PC-3 (cell line): ENCODE data around the gene DAAM2. TPM values are rescaled to one million over a fixed set of nuclear protein-coding genes. Genes with fewer than 3 reads are reported as not detected.

Experiments
- ATAC-seq: fragments of 200-7000 bp; cut with Tn5 transposase; 2 replicates; pipeline ENCODE4 v1.9.1; 2020; ENCODE audit warnings: mild to moderate bottlenecking, moderate library complexity
- BruUV-seq: library from RNA; stranded (reverse); fragments of 400-500 nt; replicated peaks from 2 replicates; lab custom pipeline; 2021; lab: Mats Ljungman, UMichigan
- CTCF ChIA-PET: fragments of 300-600 bp; sonication (Branson Sonifier 250); formaldehyde crosslinking; loops from one replicate; lab custom pipeline; 2022; ENCODE audit warnings: antibody characterized with exemption; lab: Charles Lee
- POLR2A ChIA-PET: fragments of 300-600 bp; sonication (Branson Sonifier 250); formaldehyde crosslinking; loops from one replicate; lab custom pipeline; 2022; ENCODE audit warnings: antibody characterized with exemption; ENCODE audit not compliant: unreplicated experiment; lab: Charles Lee
- DNase-seq: peaks from one replicate; pipeline ENCODE4 v3.0.0-alpha.2; 2015
- H2AFZ ChIP-seq: fragments of 300-600 bp; sonication (generic); 2 replicates; pipeline ENCODE4 v1.6.0; 2016; ENCODE audit warnings: antibody characterized with exemption, low read length
- H3F3A ChIP-seq: fragments of 300-600 bp; sonication (generic); one replicate; pipeline ENCODE4 v1.6.0; 2017; ENCODE audit warnings: antibody characterized with exemption, low read length, control low read depth, mild to moderate bottlenecking; ENCODE audit not compliant: unreplicated experiment
- H3K27ac ChIP-seq: fragments of 300-600 bp; sonication (generic); 2 replicates; pipeline ENCODE4 v1.5.1; 2016; ENCODE audit warnings: mild to moderate bottlenecking, low read length
- H3K27me3 ChIP-seq: fragments of 300-600 bp; sonication (generic); 2 replicates; pipeline ENCODE4 v1.6.1; 2016; ENCODE audit warnings: low read length, mixed read lengths
- H3K36me3 ChIP-seq: fragments of 300-600 bp; sonication (generic); 2 replicates; pipeline ENCODE4 v1.6.1; 2016; ENCODE audit warnings: low read depth, mixed run types, low read length, mixed read lengths
- H3K4me1 ChIP-seq: fragments of 300-600 bp; sonication (generic); 2 replicates; pipeline ENCODE4 v1.5.1; 2016; ENCODE audit warnings: low read length; ENCODE audit not compliant: insufficient read depth
- H3K4me2 ChIP-seq: fragments of 300-600 bp; sonication (generic); 2 replicates; pipeline ENCODE4 v1.6.0; 2016; ENCODE audit warnings: low read length
- H3K4me3 ChIP-seq: fragments of 300-600 bp; sonication (generic); 2 replicates; pipeline ENCODE4 v1.5.1; 2016; ENCODE audit warnings: mild to moderate bottlenecking, low read length, mixed read lengths
- H3K79me2 ChIP-seq: fragments of 300-600 bp; sonication (generic); 2 replicates; pipeline ENCODE4 v1.6.1; 2017; ENCODE audit warnings: low read length, mixed read lengths
- H3K9ac ChIP-seq: fragments of 300-600 bp; sonication (generic); 2 replicates; pipeline ENCODE4 v1.6.0; 2016; ENCODE audit warnings: mild to moderate bottlenecking, low read length
- H3K9me2 ChIP-seq: fragments of 300-600 bp; sonication (generic); replicated peaks from 2 replicates; pipeline ENCODE4 v1.6.1; 2016; ENCODE audit warnings: mixed run types, low read length, mixed read lengths
- H3K9me3 ChIP-seq: fragments of 300-600 bp; sonication (generic); 2 replicates; pipeline ENCODE4 v1.6.1; 2016; ENCODE audit warnings: low read length, mixed read lengths
- H4K20me1 ChIP-seq: fragments of 300-600 bp; sonication (generic); 2 replicates; pipeline ENCODE4 v1.6.1; 2016; ENCODE audit warnings: low read length, mixed read lengths
- CTCF ChIP-seq: fragments of 300-600 bp; sonication (generic); conservative IDR thresholded peaks from 2 replicates; pipeline ENCODE4 v1.5.1; 2017; ENCODE audit warnings: antibody characterized with exemption, low read depth, mild to moderate bottlenecking, low read length
- EZH2 ChIP-seq: fragments of 300-600 bp; sonication (generic); IDR thresholded peaks from one replicate; pipeline ENCODE4 v1.6.1; 2017; ENCODE audit warnings: antibody characterized with exemption, mild to moderate bottlenecking, low read length; ENCODE audit not compliant: unreplicated experiment
- EZH2phosphoT487 ChIP-seq: fragments of 300-600 bp; sonication (generic); IDR thresholded peaks from 2 replicates; pipeline ENCODE4 v1.6.1; 2018; ENCODE audit warnings: mild to moderate bottlenecking, antibody characterized with exemption, low read length, borderline replicate concordance
- intact Hi-C: fragments of 100-400 bp; cut with micrococcal nuclease; formaldehyde crosslinking; loops from 2 replicates; pipeline ENCODE4 v1.9.0; 2023
- total RNA-seq: library from RNA; depleted of rRNA; stranded (reverse); fragments of >200 nt; gene quantifications from 2 replicates; pipeline ENCODE4 v1.2.3, GENCODE V29; 2014

Gene DAAM2
- total RNA-seq, 1 experiment from 2014 or later = not detected

DNA sequence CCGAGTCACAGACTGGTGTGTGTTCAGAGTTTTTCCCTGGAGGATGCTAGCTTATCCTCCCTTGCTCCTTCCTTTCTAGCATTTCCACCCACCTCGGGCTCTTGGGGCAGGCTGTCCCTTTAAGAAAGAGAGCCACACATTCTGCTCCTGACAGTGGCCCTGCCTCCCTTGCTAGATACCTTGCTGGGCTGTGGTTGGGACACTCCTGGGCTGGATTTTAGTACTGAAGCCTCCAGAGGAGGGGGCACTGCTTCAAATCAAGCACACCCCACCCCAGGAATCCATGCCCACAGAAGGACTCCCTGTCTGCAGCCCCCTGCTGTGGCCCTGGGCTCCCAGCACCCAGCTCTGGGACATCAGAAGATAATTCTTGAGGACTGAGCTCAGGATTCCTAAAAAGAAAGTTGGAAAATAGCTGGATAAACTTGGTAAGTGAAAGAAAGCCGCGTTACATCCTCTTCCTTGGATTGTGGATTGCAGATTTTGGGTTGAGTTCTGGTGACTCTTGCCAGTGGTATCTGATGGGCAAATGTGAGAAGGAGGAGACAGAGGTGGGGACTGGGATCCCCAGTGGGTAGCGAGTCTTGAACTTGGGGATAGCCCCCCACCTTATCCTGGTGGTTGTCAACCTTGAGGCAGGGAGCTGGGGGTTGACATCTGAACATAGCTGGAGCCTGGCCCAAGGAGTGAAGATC lies 29.0 kb downstream of the DAAM2 start:
- H3K4me1 ChIP-seq = no peaks in the 10 kb centered on the region
- no peaks in the 10 kb centered on the region; the same call in 1 of the 2 replicates for H3K27me3 ChIP-seq
- ATAC-seq = no peak
- H3K9me3 ChIP-seq = no peaks in the 10 kb centered on the region
- H3K36me3 ChIP-seq = no peaks in the 10 kb centered on the region
- no peak for DNase-seq
- ChIA-PET POLR2A (no interaction called here), CTCF (no interaction called here)
- intact Hi-C loops = no loop called here
- no peaks in the 10 kb centered on the region for H3K79me2 ChIP-seq
- no TSS peak for BruUV-seq
- TF ChIP-seq EZH2 = no peak
- no peak for TF ChIP-seq EZH2phosphoT487
- no peak for TF ChIP-seq CTCF
- H3K4me2 ChIP-seq = no peak overlapping the region
- no peak overlapping the region for H3K9ac ChIP-seq
- no peaks in the 10 kb centered on the region for H3K9me2 ChIP-seq
- H3F3A ChIP-seq = no peaks in the 10 kb centered on the region
- no peaks in the 10 kb centered on the region for H4K20me1 ChIP-seq
- H3K27ac ChIP-seq = no peak overlapping the region
- H2AFZ ChIP-seq = no peak overlapping the region
- no peak overlapping the region for H3K4me3 ChIP-seq

GRCh38 chr6:39821742-39822532 lies 29.8 kb downstream of the DAAM2 start:
- no peak for DNase-seq
- no peak overlapping the region for H2AFZ ChIP-seq
- H3K79me2 ChIP-seq = no peaks in the 10 kb centered on the region
- intact Hi-C loops = no loop called here
- H3K27ac ChIP-seq = no peak overlapping the region
- no peaks in the 10 kb centered on the region for H3K9me2 ChIP-seq
- H3K36me3 ChIP-seq = no peaks in the 10 kb centered on the region
- H3K27me3 ChIP-seq = peaks cover 4% of the 10 kb centered on the region
- H3K4me2 ChIP-seq = no peak overlapping the region
- H3K9me3 ChIP-seq = no peaks in the 10 kb centered on the region
- no peak overlapping the region for H3K9ac ChIP-seq
- H3F3A ChIP-seq = no peaks in the 10 kb centered on the region
- ChIA-PET CTCF (no interaction called here), POLR2A (no interaction called here)
- H3K4me3 ChIP-seq = no peak overlapping the region
- BruUV-seq = no TSS peak
- H4K20me1 ChIP-seq = no peaks in the 10 kb centered on the region
- ATAC-seq = no peak
- H3K4me1 ChIP-seq = no peaks in the 10 kb centered on the region
- no peak for TF ChIP-seq CTCF
- no peak for TF ChIP-seq EZH2
- TF ChIP-seq EZH2phosphoT487 = no peak
